ENCODE data around the gene HTR6.

HTR6 gene

GRCh38 chr1:19657511-19657910, 7.2 kb upstream of the HTR6 start:
- DNase-seq: no peak

GRCh38 chr1:19658186-19658585, 6.5 kb upstream of the HTR6 start:
- DNase-seq: no peak

GRCh38 chr1:19661721-19662228, 2.9 kb upstream of the HTR6 start:
- DNase-seq: no peak

- DNase-seq: no peak
Measured at GRCh38 chr1:19662313-19662712, 2.4 kb upstream of the HTR6 start.

- DNase-seq: no peak
Measured at GRCh38 chr1:19665186-19665495, 466 bp downstream of the HTR6 start.

GRCh38 chr1:19665496-19666465, 1.1 kb downstream of the HTR6 start:
- DNase-seq: no peak

- DNase-seq: no peak
Measured at GRCh38 chr1:19668888-19669287, 4.2 kb downstream of the HTR6 start.

- DNase-seq: no peak
Measured at GRCh38 chr1:19670787-19671186, 6.1 kb downstream of the HTR6 start.

GRCh38 chr1:19672237-19672636, 7.6 kb downstream of the HTR6 start:
- no peak for DNase-seq

- no peak for DNase-seq
Measured at GRCh38 chr1:19675797-19676196, 11.1 kb downstream of the HTR6 start.

- DNase-seq: no peak
Measured at GRCh38 chr1:19676438-19676922, 11.8 kb downstream of the HTR6 start.

GRCh38 chr1:19678493-19678892, 13.8 kb downstream of the HTR6 start:
- no peak for DNase-seq

GRCh38 chr1:19678931-19679453, 14.3 kb downstream of the HTR6 start:
- no peak for DNase-seq

GRCh38 chr1:19679691-19680090, 15.0 kb downstream of the HTR6 start:
- DNase-seq: no peak

- no peak for DNase-seq
Measured at GRCh38 chr1:19680644-19681043, 16.0 kb downstream of the HTR6 start.

GRCh38 chr1:19682257-19682656, 17.6 kb downstream of the HTR6 start:
- DNase-seq: no peak

GRCh38 chr1:19682901-19683300, 18.2 kb downstream of the HTR6 start:
- DNase-seq: no peak

- no peak for DNase-seq
Measured at GRCh38 chr1:19683351-19683750, 18.7 kb downstream of the HTR6 start.

- DNase-seq: no peak
Measured at GRCh38 chr1:19684677-19685076, 20.0 kb downstream of the HTR6 start.

- DNase-seq: no peak
Measured at GRCh38 chr1:19685994-19686393, 21.3 kb downstream of the HTR6 start.

- no peak for DNase-seq
Measured at GRCh38 chr1:19687414-19687813, 22.7 kb downstream of the HTR6 start.

- DNase-seq: no peak
Measured at GRCh38 chr1:19688041-19688842, 23.6 kb downstream of the HTR6 start.

- no peak for DNase-seq
Measured at GRCh38 chr1:19689085-19689757, 24.5 kb downstream of the HTR6 start.
